Mammary epithelial cell (primary cell): ENCODE measurements around the gene STXBP6.

ENCODE experiments used
- CTCF ChIP-seq, 2 donors: IDR thresholded peaks in 1 of 2; conservative IDR thresholded peaks in 1 of 2; 2 replicates each; pipeline ENCODE4 v1.5.1; 2011 to 2012; ENCODE audit warnings: inconsistent platforms in 2 of 2, low read length in 2 of 2, mild to moderate bottlenecking in 2 of 2, control low read depth in 1 of 2, low read depth in 1 of 2; ENCODE audit not compliant: insufficient read depth in 1 of 2; ENCODE audit errors: extremely low read depth in 1 of 2
- EZH2 ChIP-seq: IDR thresholded peaks from 2 replicates; pipeline ENCODE4 v1.6.1; 2012; ENCODE audit warnings: low read length, inconsistent platforms, borderline replicate concordance

- TF ChIP-seq EZH2 (no peak), CTCF (conservative IDR thresholded peaks at IDR 0.05 in 1 of 2, IDR thresholded peaks at IDR 0.05 in 1 of 2; ENCODE audit: extremely low read depth in 1 of 2, insufficient read depth in 1 of 2, low read depth in 1 of 2, low read length in 2 of 2) (no peak)
These were observed 92.1 kb downstream of the STXBP6 start for GRCh38 chr14:24957814-24958213.
